ENCODE results near the gene TRIM17.

GRCh38 chr1:228455715-228456114, 39.1 kb upstream of the TRIM17 start:
- TF ChIP-seq EZH2 (IDR thresholded peaks at IDR 0.05; ENCODE audit: insufficient read depth, low read length) = no peak
- no peak for TF ChIP-seq CTCF (IDR thresholded peaks at IDR 0.05; ENCODE audit: insufficient read depth, low read depth, low read length)

Measured in astrocyte (in vitro differentiated cells and primary cell).